ENCODE results near the gene LSS.
"Not testable (repeated sequence)": the region's sequence is repeated elsewhere in the genome, so short reads cannot be mapped to it uniquely, and the experiment has no call there.

Gene LSS

GRCh38 chr21:46185716-46186115 lies 42.9 kb downstream of the LSS start:
- DNase-seq (ENCODE audit: low spot score), result no peak

GRCh38 chr21:46184625-46185555 lies 43.7 kb downstream of the LSS start:
- no peak for DNase-seq (ENCODE audit: low spot score)

GRCh38 chr21:46183910-46184624 lies 44.5 kb downstream of the LSS start, which contains the start of gene SPATC1L:
Gene SPATC1L, minus strand, starts transcription at chr21:46184459. Its CDS starts 1,643 bp downstream, at chr21:46182816.
- DNase-seq (ENCODE audit: low spot score), result no peak

GRCh38 chr21:46183337-46183909 lies 45.2 kb downstream of the LSS start:
- DNase-seq (ENCODE audit: low spot score), result not testable (repeated sequence)

- DNase-seq (ENCODE audit: low spot score), result no peak
Observed at GRCh38 chr21:46182548-46183336, 45.8 kb downstream of the LSS start.

GRCh38 chr21:46181953-46182547 lies 46.5 kb downstream of the LSS start:
- no peak for DNase-seq (ENCODE audit: low spot score)

- no peak for DNase-seq (ENCODE audit: low spot score)
Observed at GRCh38 chr21:46181436-46181835, 47.1 kb downstream of the LSS start.

- no peak for DNase-seq (ENCODE audit: low spot score)
Observed at GRCh38 chr21:46180778-46181391, 47.7 kb downstream of the LSS start.

GRCh38 chr21:46180079-46180722 lies 48.4 kb downstream of the LSS start:
- no peak for DNase-seq (ENCODE audit: low spot score)

- no peak for DNase-seq (ENCODE audit: low spot score)
Observed at GRCh38 chr21:46179708-46180078, 48.9 kb downstream of the LSS start.

- no peak for DNase-seq (ENCODE audit: low spot score)
Observed at GRCh38 chr21:46178961-46179360, 49.6 kb downstream of the LSS start.

GRCh38 chr21:46176443-46177129 lies 52.0 kb downstream of the LSS start:
- DNase-seq (ENCODE audit: low spot score), result not testable (repeated sequence)

GRCh38 chr21:46173573-46173972 lies 55.0 kb downstream of the LSS start:
- no peak for DNase-seq (ENCODE audit: low spot score)

GRCh38 chr21:46172863-46173528 lies 55.6 kb downstream of the LSS start:
- DNase-seq (ENCODE audit: low spot score), result no peak

GRCh38 chr21:46171996-46172862 lies 56.3 kb downstream of the LSS start:
- no peak for DNase-seq (ENCODE audit: low spot score)

- DNase-seq (ENCODE audit: low spot score), result no peak
Observed at GRCh38 chr21:46171585-46171984, 57.0 kb downstream of the LSS start.

- not testable (repeated sequence) for DNase-seq (ENCODE audit: low spot score)
Observed at GRCh38 chr21:46170436-46171193, 58.0 kb downstream of the LSS start.
